Right lobe of liver (tissue), 6 donors: ENCODE data around the gene PLCB4. TPM values are rescaled to one million over a fixed set of nuclear protein-coding genes. Genes with fewer than 3 reads are reported as not detected.

Experiments used
- ATAC-seq, 4 donors: fragments of 200-7000 bp; cut with Tn5 transposase; one replicate each; pipeline ENCODE4 v1.9.1; 2020; ENCODE audit warnings: mild to moderate bottlenecking in 4 of 4, moderate library complexity in 4 of 4
- DNase-seq, 3 donors: peaks; one replicate each; pipeline ENCODE4 v3.0.0-alpha.2; 2020
- H3K27ac ChIP-seq, 3 donors: fragments of 200-600 bp; one replicate each; pipeline ENCODE4 v1.8.0; 2022
- H3K27me3 ChIP-seq, 2 donors: fragments of 200-600 bp; one replicate each; pipeline ENCODE4 v1.8.0; 2022
- H3K36me3 ChIP-seq, 4 donors: fragments of 200-600 bp; sonication (generic) in 1 of 4; one replicate each; pipeline versions ENCODE4 v1.5.1 to v1.8.0; 2017 to 2022; ENCODE audit warnings: control low read depth in 1 of 4
- H3K4me1 ChIP-seq, 4 donors: fragments of 200-600 bp; sonication (generic) in 1 of 4; one replicate each; pipeline versions ENCODE4 v1.5.1 to v1.8.0; 2017 to 2022; ENCODE audit warnings: control low read depth in 1 of 4
- H3K4me3 ChIP-seq, 3 donors: fragments of 200-600 bp; one replicate each; pipeline ENCODE4 v1.8.0; 2022
- H3K9me3 ChIP-seq, 4 donors: fragments of 200-600 bp; sonication (generic) in 1 of 4; one replicate each; pipeline versions ENCODE4 v1.5.1 to v1.8.0; 2017 to 2022; ENCODE audit warnings: control low read depth in 1 of 4
- POLR2A ChIP-seq: fragments of 450-650 bp; IDR thresholded peaks from one replicate; pipeline ENCODE4 v1.6.1; 2017; ENCODE audit warnings: antibody characterized with exemption, mild to moderate bottlenecking
- WGBS: methylation state at CpG from one replicate; pipeline ENCODE4 v1.1.6; 2018; ENCODE audit warnings: low coverage, low lambda C conversion rate; ENCODE audit not compliant: insufficient coverage; ENCODE audit errors: missing lambda C conversion rate; 5-methylcytosine and 5-hydroxymethylcytosine counted together
- intact Hi-C, 2 donors: fragments of 100-400 bp; cut with DNase I; formaldehyde crosslinking; loops; one replicate each; pipeline versions ENCODE4 v1.11.2 to v1.14.1; 2022
- total RNA-seq, 6 experiments: library from RNA; depleted of rRNA in 2 of 6; stranded (reverse); fragments of >200 nt in 2 of 6; fragmentation: NEBNext Ultra II Directional in 3 of 6; extraction: Animal tissue kit (Norgen Biotek cat#: 25700) in 3 of 6; gene quantifications; one replicate each; pipeline versions ENCODE4 v1.1.0 to v1.2.4, GENCODE V29; 2016 to 2023
- TF ChIP-seq, protein P1 (sequence below), 4 donors: fragments of 200-600 bp in 3 of 4; fragments of 450-650 bp in 1 of 4; IDR thresholded peaks; one replicate each; pipeline versions ENCODE4 v1.5.1 to v1.8.0; 2016 to 2022; ENCODE audit warnings: antibody characterized with exemption in 4 of 4, mild to moderate bottlenecking in 2 of 4
- donor health status: DM: no; HTN: yes; CAD: no.
- donor health status: DM: no; HTN: no; CAD: no.
- donor health status: DM: no; HTN: no; CAD: no.
- donor health status: DM: no; HTN: yes; CAD: no.
- donor health status: DM: no; HTN: yes; CAD: no.

PLCB4 gene
- total RNA-seq, 6 experiments from 2014 or later: 0.04 to 0.20 (median 0.15) TPM

DNA sequence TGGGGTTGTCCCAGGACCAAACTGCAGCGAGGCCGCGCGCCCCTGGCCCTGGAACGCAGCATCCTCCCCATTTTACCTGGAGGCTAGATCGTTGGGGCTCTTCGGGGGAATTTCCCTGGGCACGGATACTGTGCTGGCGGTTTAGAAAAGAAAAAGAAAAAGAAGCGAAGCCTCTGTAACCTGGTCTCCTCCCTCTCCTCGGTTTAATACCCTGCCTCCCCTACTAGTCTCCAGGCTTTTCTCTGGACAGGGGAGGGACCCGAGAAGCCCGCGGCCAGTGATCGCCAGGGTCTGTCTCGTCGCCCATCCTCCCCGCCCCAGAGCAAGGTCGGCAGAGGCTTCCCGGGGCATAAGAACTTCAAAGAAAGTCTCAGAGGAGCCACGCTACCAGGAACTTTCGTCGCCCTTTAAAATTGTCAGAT lies 439.4 kb downstream of the PLCB4 start:
- WGBS: 0% methylated on average over 20 of the region's 23 CpGs
- Histone ChIP-seq H3K27ac (no peak overlapping the region), H3K36me3 (no peaks in the 10 kb centered on the region), H3K4me1 (no peaks in the 10 kb centered on the region), H3K9me3 (no peaks in the 10 kb centered on the region), H3K27me3 (peaks cover 6 to 22% of the 10 kb centered on the region in 2 donors), H3K4me3 (no peak overlapping the region)
- no peak for ATAC-seq
- no peak for DNase-seq
- TF ChIP-seq POLR2A: no peak
- TF ChIP-seq, protein P1, sequence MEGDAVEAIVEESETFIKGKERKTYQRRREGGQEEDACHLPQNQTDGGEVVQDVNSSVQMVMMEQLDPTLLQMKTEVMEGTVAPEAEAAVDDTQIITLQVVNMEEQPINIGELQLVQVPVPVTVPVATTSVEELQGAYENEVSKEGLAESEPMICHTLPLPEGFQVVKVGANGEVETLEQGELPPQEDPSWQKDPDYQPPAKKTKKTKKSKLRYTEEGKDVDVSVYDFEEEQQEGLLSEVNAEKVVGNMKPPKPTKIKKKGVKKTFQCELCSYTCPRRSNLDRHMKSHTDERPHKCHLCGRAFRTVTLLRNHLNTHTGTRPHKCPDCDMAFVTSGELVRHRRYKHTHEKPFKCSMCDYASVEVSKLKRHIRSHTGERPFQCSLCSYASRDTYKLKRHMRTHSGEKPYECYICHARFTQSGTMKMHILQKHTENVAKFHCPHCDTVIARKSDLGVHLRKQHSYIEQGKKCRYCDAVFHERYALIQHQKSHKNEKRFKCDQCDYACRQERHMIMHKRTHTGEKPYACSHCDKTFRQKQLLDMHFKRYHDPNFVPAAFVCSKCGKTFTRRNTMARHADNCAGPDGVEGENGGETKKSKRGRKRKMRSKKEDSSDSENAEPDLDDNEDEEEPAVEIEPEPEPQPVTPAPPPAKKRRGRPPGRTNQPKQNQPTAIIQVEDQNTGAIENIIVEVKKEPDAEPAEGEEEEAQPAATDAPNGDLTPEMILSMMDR (IDR thresholded peaks at IDR 0.05): no peak
- intact Hi-C loops: no loop called here

- no peaks in the 10 kb centered on the region for H3K9me3 ChIP-seq
- WGBS: 0% methylated on average over 3 of the region's 30 CpGs
- H3K36me3 ChIP-seq: no peaks in the 10 kb centered on the region
- peaks cover 6 to 22% of the 10 kb centered on the region in 2 donors for H3K27me3 ChIP-seq
- H3K4me1 ChIP-seq: no peaks in the 10 kb centered on the region
- ATAC-seq (no peak), DNase-seq (no peak)
- no peak overlapping the region for H3K4me3 ChIP-seq
- TF ChIP-seq POLR2A: no peak
- TF ChIP-seq, protein P1 (IDR thresholded peaks at IDR 0.05): no peak
- intact Hi-C loops: no loop called here
- H3K27ac ChIP-seq: no peak overlapping the region
Measured at GRCh38 chr20:9508696-9509178, 439.9 kb downstream of the PLCB4 start.

DNA sequence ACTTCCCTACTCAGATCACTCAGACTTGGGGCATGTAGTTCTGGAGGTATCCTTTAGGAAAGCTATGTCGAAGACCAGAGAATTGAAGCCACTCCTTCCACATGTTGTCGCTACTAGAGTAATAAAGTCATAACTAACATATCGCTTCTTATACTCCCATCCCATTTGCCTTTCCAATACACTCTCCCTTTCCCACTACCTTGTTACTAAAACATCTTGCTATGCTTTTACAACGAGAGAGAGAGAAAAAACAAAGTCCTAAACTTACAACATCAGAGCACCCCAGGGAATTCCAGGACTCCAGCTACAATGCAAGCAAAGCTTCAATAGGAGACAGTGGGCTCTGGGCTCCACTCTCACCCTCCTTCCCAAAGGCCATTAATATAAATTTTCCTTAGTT lies 440.4 kb downstream of the PLCB4 start:
- H3K27me3 ChIP-seq: peaks cover 6 to 22% of the 10 kb centered on the region in 2 donors

GRCh38 chr20:9510911-9511310 lies 442.0 kb downstream of the PLCB4 start:
- TF ChIP-seq POLR2A: no peak
- TF ChIP-seq, protein P1 (IDR thresholded peaks at IDR 0.05): no peak
- intact Hi-C loops: no loop called here
- no peaks in the 10 kb centered on the region for H3K4me1 ChIP-seq
- H3K27me3 ChIP-seq: peaks cover 6 to 14% of the 10 kb centered on the region in 2 donors
- H3K27ac ChIP-seq: no peak overlapping the region
- H3K9me3 ChIP-seq: no peaks in the 10 kb centered on the region
- 59% methylated on average over 5 of the region's 5 CpGs for WGBS
- H3K36me3 ChIP-seq: no peaks in the 10 kb centered on the region
- DNase-seq (no peak), ATAC-seq (no peak)
- no peak overlapping the region for H3K4me3 ChIP-seq

More for the DNA sequence above, 440.4 kb downstream of the PLCB4 start:
- intact Hi-C loops: no loop called here
- Histone ChIP-seq H3K27ac (no peak overlapping the region), H3K4me3 (no peak overlapping the region), H3K9me3 (no peaks in the 10 kb centered on the region), H3K36me3 (no peaks in the 10 kb centered on the region), H3K4me1 (no peaks in the 10 kb centered on the region)
- ATAC-seq: no peak
- TF ChIP-seq, protein P1 (IDR thresholded peaks at IDR 0.05): no peak
- no peak for TF ChIP-seq POLR2A
- DNase-seq: no peak
- 22% methylated on average over 4 of the region's 4 CpGs for WGBS

DNA sequence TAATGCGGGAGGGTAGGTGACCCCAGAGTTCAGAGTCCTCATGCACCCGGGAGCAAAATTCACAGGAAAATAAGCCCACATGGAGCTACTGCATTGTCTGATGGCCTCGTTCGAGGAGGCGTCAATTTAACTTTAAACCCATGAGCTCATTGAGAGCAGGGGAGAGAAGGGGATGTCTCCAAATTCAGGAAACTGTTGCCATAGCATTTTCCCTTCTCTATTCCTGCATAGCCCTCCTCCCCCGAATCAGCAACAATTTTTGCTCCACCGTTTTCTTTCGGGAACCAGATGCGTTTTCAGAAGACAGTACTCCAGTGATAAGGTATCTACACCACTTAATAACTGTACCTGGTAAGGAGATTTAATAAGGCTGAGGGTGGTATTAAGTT lies 445.2 kb downstream of the PLCB4 start:
- TF ChIP-seq POLR2A: no peak
- TF ChIP-seq, protein P1 (IDR thresholded peaks at IDR 0.05): no peak
- intact Hi-C loops: no loop called here
- 7% methylated on average over 9 of the region's 9 CpGs for WGBS
- H3K36me3 ChIP-seq: no peaks in the 10 kb centered on the region
- ATAC-seq (no peak), DNase-seq (no peak)
- no peak overlapping the region for H3K27ac ChIP-seq
- H3K9me3 ChIP-seq: no peaks in the 10 kb centered on the region
- no peaks in the 10 kb centered on the region for H3K4me1 ChIP-seq
- no peak overlapping the region for H3K4me3 ChIP-seq
- H3K27me3 ChIP-seq: peaks cover 4 to 6% of the 10 kb centered on the region in 2 donors
